Kidney epithelial cell (primary cell): Measurements from ENCODE around the gene PTH1R. TPM values are rescaled to one million over a fixed set of nuclear protein-coding genes. Genes with fewer than 3 reads are reported as not detected.

Experiments used
- DNase-seq: peaks from one replicate; pipeline ENCODE4 v3.0.0-alpha.2; 2010; ENCODE audit warnings: low read depth
- H3K27me3 ChIP-seq: 2 replicates; pipeline ENCODE4 v1.6.0; 2011; ENCODE audit warnings: low read length; ENCODE audit not compliant: control insufficient read depth, insufficient read depth
- H3K36me3 ChIP-seq: 2 replicates; pipeline ENCODE4 v1.5.1; 2011; ENCODE audit warnings: low read length; ENCODE audit not compliant: control insufficient read depth, insufficient read depth
- H3K4me3 ChIP-seq: 2 replicates; pipeline ENCODE4 v1.5.1; 2011; ENCODE audit warnings: low read depth, mild to moderate bottlenecking, control low read depth, low read length
- CTCF ChIP-seq: IDR thresholded peaks from 2 replicates; pipeline ENCODE4 v1.5.1; 2011; ENCODE audit warnings: mild to moderate bottlenecking, moderate library complexity, low read length, control low read depth, inconsistent platforms; ENCODE audit not compliant: insufficient read depth, poor library complexity, severe bottlenecking
- total RNA-seq: library from RNA; depleted of rRNA; stranded (reverse); fragments of >200 nt; gene quantifications from 2 replicates; pipeline ENCODE4 v1.2.3, GENCODE V29; 2015

Gene PTH1R
- total RNA-seq, 1 donor from 2014 or later = 2.1 TPM

GRCh38 chr3:46873521-46873920 lies 4.0 kb upstream of the PTH1R start:
- Histone ChIP-seq H3K4me3 (no peak overlapping the region), H3K36me3 (no peaks in the 10 kb centered on the region), H3K27me3 (no peaks in the 10 kb centered on the region)
- no peak for DNase-seq
- no peak for TF ChIP-seq CTCF

- no peak for TF ChIP-seq CTCF
- H3K4me3 ChIP-seq = no peak overlapping the region
- no peaks in the 10 kb centered on the region for H3K36me3 ChIP-seq
Measured at GRCh38 chr3:46874430-46874829, 3.1 kb upstream of the PTH1R start.

GRCh38 chr3:46875560-46875959 lies 2.0 kb upstream of the PTH1R start:
- no peak for DNase-seq
- no peaks in the 10 kb centered on the region for H3K27me3 ChIP-seq
- H3K4me3 ChIP-seq = no peak overlapping the region
- no peaks in the 10 kb centered on the region for H3K36me3 ChIP-seq
- no peak for TF ChIP-seq CTCF

More at GRCh38 chr3:46874430-46874829, 3.1 kb upstream of the PTH1R start:
- no peak for DNase-seq
- H3K27me3 ChIP-seq = no peaks in the 10 kb centered on the region

- H3K27me3 ChIP-seq = peaks cover 8% of the 10 kb centered on the region
Measured at GRCh38 chr3:46876313-46877300, 914 bp upstream of the PTH1R start.

GRCh38 chr3:46878781-46879436 lies 1.4 kb downstream of the PTH1R start:
- no peak for TF ChIP-seq CTCF
- H3K27me3 ChIP-seq = peaks cover 22% of the 10 kb centered on the region
- no peak overlapping the region for H3K4me3 ChIP-seq
- peak; percentile 42 for DNase-seq
- peaks cover 2% of the 10 kb centered on the region for H3K36me3 ChIP-seq

More at GRCh38 chr3:46876313-46877300, 914 bp upstream of the PTH1R start:
- Histone ChIP-seq H3K4me3 (no peak overlapping the region), H3K36me3 (peaks cover 2% of the 10 kb centered on the region)
- DNase-seq = no peak
- no peak for TF ChIP-seq CTCF
